CD1c-positive myeloid dendritic cell (primary cell): Measurements from ENCODE around the gene MYLK3.

Experiments
- DNase-seq: peaks from one replicate; pipeline ENCODE4 v3.0.0-alpha.2; 2016; ENCODE audit errors: extremely low spot score

MYLK3 gene

GRCh38 chr16:46757339-46758050, 9.4 kb upstream of the MYLK3 start:
- DNase-seq = no peak

- no peak for DNase-seq
Measured at GRCh38 chr16:46756772-46757171, 8.6 kb upstream of the MYLK3 start.

GRCh38 chr16:46753015-46753414, 4.9 kb upstream of the MYLK3 start:
- DNase-seq = no peak

GRCh38 chr16:46751381-46751780, 3.2 kb upstream of the MYLK3 start:
- DNase-seq = no peak

GRCh38 chr16:46748775-46749705, 896 bp upstream of the MYLK3 start:
- DNase-seq = no peak

GRCh38 chr16:46746821-46747776, 1.0 kb downstream of the MYLK3 start:
- no peak for DNase-seq

- no peak for DNase-seq
Measured at GRCh38 chr16:46745617-46746016, 2.5 kb downstream of the MYLK3 start.

GRCh38 chr16:46743232-46743719, 4.9 kb downstream of the MYLK3 start:
- peak; percentile 65 for DNase-seq

GRCh38 chr16:46739934-46740333, 8.2 kb downstream of the MYLK3 start:
- no peak for DNase-seq

GRCh38 chr16:46737621-46738214, 10.4 kb downstream of the MYLK3 start:
- DNase-seq = no peak

GRCh38 chr16:46736695-46737094, 11.4 kb downstream of the MYLK3 start:
- no peak for DNase-seq

GRCh38 chr16:46733319-46733830, 14.8 kb downstream of the MYLK3 start:
- DNase-seq = no peak

- no peak for DNase-seq
Measured at GRCh38 chr16:46732561-46732960, 15.6 kb downstream of the MYLK3 start.

GRCh38 chr16:46731691-46732555, 16.2 kb downstream of the MYLK3 start:
- no peak for DNase-seq

- no peak for DNase-seq
Measured at GRCh38 chr16:46730801-46731690, 17.1 kb downstream of the MYLK3 start.

GRCh38 chr16:46730126-46730525, 18.0 kb downstream of the MYLK3 start:
- no peak for DNase-seq

GRCh38 chr16:46729326-46729995, 18.7 kb downstream of the MYLK3 start:
- no peak for DNase-seq

- no peak for DNase-seq
Measured at GRCh38 chr16:46728806-46729205, 19.3 kb downstream of the MYLK3 start.
